Measurements from ENCODE around the gene DAAM1.
A peak's percentile ranks its signal among the peaks of the same experiment; 100 is the strongest.

Gene DAAM1

GRCh38 chr14:59318908-59319307, 130.4 kb downstream of the DAAM1 start:
- DNase-seq (ENCODE audit: low spot score), result no peak
- TF ChIP-seq, protein P1, sequence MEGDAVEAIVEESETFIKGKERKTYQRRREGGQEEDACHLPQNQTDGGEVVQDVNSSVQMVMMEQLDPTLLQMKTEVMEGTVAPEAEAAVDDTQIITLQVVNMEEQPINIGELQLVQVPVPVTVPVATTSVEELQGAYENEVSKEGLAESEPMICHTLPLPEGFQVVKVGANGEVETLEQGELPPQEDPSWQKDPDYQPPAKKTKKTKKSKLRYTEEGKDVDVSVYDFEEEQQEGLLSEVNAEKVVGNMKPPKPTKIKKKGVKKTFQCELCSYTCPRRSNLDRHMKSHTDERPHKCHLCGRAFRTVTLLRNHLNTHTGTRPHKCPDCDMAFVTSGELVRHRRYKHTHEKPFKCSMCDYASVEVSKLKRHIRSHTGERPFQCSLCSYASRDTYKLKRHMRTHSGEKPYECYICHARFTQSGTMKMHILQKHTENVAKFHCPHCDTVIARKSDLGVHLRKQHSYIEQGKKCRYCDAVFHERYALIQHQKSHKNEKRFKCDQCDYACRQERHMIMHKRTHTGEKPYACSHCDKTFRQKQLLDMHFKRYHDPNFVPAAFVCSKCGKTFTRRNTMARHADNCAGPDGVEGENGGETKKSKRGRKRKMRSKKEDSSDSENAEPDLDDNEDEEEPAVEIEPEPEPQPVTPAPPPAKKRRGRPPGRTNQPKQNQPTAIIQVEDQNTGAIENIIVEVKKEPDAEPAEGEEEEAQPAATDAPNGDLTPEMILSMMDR (IDR thresholded peaks at IDR 0.05), result no peak
- Histone ChIP-seq H3K4me3 (no peak overlapping the region), H3K27ac (peak overlapping the region; percentile 12 to 74)

- TF ChIP-seq, protein P1 (IDR thresholded peaks at IDR 0.05), result no peak
Observed at GRCh38 chr14:59320361-59320760, 131.9 kb downstream of the DAAM1 start.

GRCh38 chr14:59320763-59321625, 132.5 kb downstream of the DAAM1 start:
- peak overlapping the region; percentile 73 to 86 for H3K27ac ChIP-seq
- H3K4me3 ChIP-seq, result peak overlapping the region; percentile 15
- no peak for DNase-seq (ENCODE audit: low spot score)
- TF ChIP-seq, protein P1 (IDR thresholded peaks at IDR 0.05), result no peak

More at GRCh38 chr14:59320361-59320760, 131.9 kb downstream of the DAAM1 start:
- Histone ChIP-seq H3K27ac (peak overlapping the region; percentile 73 to 86), H3K4me3 (no peak overlapping the region)
- DNase-seq (ENCODE audit: low spot score), result no peak

DNA sequence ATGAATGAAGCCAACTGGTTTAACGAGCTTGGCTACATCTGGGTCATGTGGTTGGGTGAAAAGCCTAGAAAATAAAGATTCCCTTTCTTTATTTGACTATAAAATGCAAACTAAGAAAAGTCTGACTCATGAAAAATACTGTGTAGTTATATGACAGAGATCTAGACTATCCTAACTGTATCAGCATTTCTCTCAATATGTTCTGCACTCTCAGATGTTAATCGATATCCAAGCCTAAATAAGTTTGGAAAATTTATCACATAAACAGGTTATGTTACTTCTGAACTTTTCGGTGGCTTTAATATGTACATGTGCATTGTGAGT, 133.1 kb downstream of the DAAM1 start:
- peak overlapping the region; percentile 73 to 86 for H3K27ac ChIP-seq

DNA sequence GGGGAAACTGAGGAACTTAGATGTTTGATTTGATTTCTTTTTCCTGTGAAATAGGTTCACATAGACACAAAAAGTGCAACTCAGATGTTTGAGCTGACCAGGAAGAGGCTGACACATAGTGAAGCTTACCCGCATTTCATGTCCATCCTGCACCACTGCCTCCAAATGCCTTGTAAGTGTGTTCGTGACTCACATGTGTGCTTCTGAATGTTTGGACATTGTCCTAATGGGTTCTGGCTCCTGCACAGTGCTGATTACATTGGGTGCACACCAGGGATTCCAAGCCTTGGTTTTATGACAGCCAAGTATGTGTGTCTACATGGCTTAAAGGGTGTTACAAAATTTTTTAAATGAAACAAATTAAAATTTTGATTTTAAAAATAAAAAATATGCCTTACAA, 137.4 kb downstream of the DAAM1 start:
- no peak for DNase-seq (ENCODE audit: low spot score)
- TF ChIP-seq, protein P1 (IDR thresholded peaks at IDR 0.05), result no peak
- H3K27ac ChIP-seq, result no peak overlapping the region
- no peak overlapping the region for H3K4me3 ChIP-seq

More for the DNA sequence above, 133.1 kb downstream of the DAAM1 start:
- TF ChIP-seq, protein P1 (IDR thresholded peaks at IDR 0.05), result no peak
- DNase-seq (ENCODE audit: low spot score), result no peak
- peak overlapping the region; percentile 15 for H3K4me3 ChIP-seq

DNA sequence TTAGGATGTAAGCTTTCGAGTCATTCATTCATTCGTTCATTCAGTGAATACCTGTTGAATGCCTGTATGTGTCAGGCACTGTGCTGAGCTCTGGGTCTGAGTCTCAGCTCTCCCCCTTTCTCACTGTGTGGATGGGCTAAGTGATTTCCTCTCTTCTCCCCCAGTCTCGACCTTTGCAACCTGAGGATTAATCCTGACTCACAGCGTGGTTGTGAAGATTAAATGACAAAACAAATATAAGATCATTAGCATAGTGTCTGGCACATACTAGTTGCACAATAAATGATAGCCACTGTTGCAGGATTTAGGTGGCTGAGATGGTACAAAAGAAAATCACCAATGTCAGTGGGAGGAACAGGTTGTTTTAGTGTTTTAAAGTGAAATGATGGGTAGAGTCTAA, 140.0 kb downstream of the DAAM1 start:
- no peak overlapping the region for H3K27ac ChIP-seq
- DNase-seq (ENCODE audit: low spot score), result no peak
- TF ChIP-seq, protein P1 (IDR thresholded peaks at IDR 0.05), result no peak
- no peak overlapping the region for H3K4me3 ChIP-seq

GRCh38 chr14:59330455-59330854, 142.0 kb downstream of the DAAM1 start:
- TF ChIP-seq, protein P1 (IDR thresholded peaks at IDR 0.05), result no peak
- no peak overlapping the region for H3K4me3 ChIP-seq
- H3K27ac ChIP-seq, result peak overlapping the region; percentile 31 to 33
- DNase-seq (ENCODE audit: low spot score), result no peak

All from coronary artery (tissue), 2 donors.